Esophagus squamous epithelium (tissue), 5 donors: ENCODE data around the gene RNF187. TPM values are rescaled to one million over a fixed set of nuclear protein-coding genes. Genes with fewer than 3 reads are reported as not detected.

ENCODE experiments used
- DNase-seq: peaks from one replicate; lab custom pipeline; 2025; lab: John Stamatoyannopoulos, UW
- H3K27ac ChIP-seq, 4 donors: fragments of 200-600 bp; sonication (generic); one replicate each; pipeline ENCODE4 v1.5.1; 2016 to 2019; ENCODE audit warnings: mild to moderate bottlenecking in 1 of 4
- H3K27me3 ChIP-seq, 4 donors: fragments of 200-600 bp; sonication (generic); 1 replicate in 3 of 4; 2 replicates in 1 of 4; pipeline versions ENCODE4 v1.5.1 to v1.6.0; 2017 to 2021; ENCODE audit warnings: antibody characterized with exemption in 1 of 4
- H3K36me3 ChIP-seq, 3 donors: fragments of 200-600 bp; sonication (generic); one replicate each; pipeline ENCODE4 v1.5.1; 2016 to 2019
- H3K4me1 ChIP-seq, 3 donors: fragments of 200-600 bp; sonication (generic); one replicate each; pipeline ENCODE4 v1.5.1; 2017 to 2019
- H3K4me3 ChIP-seq, 4 donors: fragments of 200-600 bp; sonication (generic); 1 replicate in 3 of 4; 2 replicates in 1 of 4; pipeline ENCODE4 v1.5.1; 2016 to 2019; ENCODE audit warnings: mild to moderate bottlenecking in 2 of 4, moderate library complexity in 1 of 4
- H3K9me3 ChIP-seq, 3 donors: fragments of 200-600 bp; sonication (generic); one replicate each; pipeline ENCODE4 v1.5.1; 2016 to 2019
- CTCF ChIP-seq, 6 experiments: fragments of 450-650 bp in 4 of 6; fragments of 200-600 bp in 2 of 6; sonication (generic) in 2 of 6; IDR thresholded peaks; one replicate each; pipeline ENCODE4 v1.5.1; 2016 to 2019; ENCODE audit warnings: antibody characterized with exemption in 6 of 6, mild to moderate bottlenecking in 4 of 6, moderate library complexity in 4 of 6
- POLR2A ChIP-seq, 4 donors: fragments of 450-650 bp; IDR thresholded peaks; one replicate each; pipeline ENCODE4 v1.6.1; 2017; ENCODE audit warnings: antibody characterized with exemption in 4 of 4, mild to moderate bottlenecking in 4 of 4, moderate library complexity in 3 of 4
- WGBS, 2 donors: methylation state at CpG; one replicate each; pipeline ENCODE4 v1.1.5; 2018; 5-methylcytosine and 5-hydroxymethylcytosine counted together
- intact Hi-C: fragments of 100-400 bp; cut with DNase I; formaldehyde crosslinking; loops from one replicate; pipeline ENCODE4 v1.15.0; 2022
- total RNA-seq, 4 donors: library from RNA; depleted of rRNA; stranded (reverse); fragments of >200 nt; gene quantifications; one replicate each; pipeline ENCODE4 v1.1.0, GENCODE V29; 2016
- donor health status: DM: yes; HTN: yes; CAD: no.

RNF187 gene
- total RNA-seq, 4 donors from 2014 or later = 33.4 to 74.7 (median 60.0) TPM

GRCh38 chr1:228510803-228511413 lies 23.7 kb downstream of the RNF187 start:
- TF ChIP-seq POLR2A (IDR thresholded peaks at IDR 0.05) = no peak
- TF ChIP-seq CTCF (IDR thresholded peaks at IDR 0.05) = no peak
- no peaks in the 10 kb centered on the region for H3K9me3 ChIP-seq
- peaks cover 0 to 10% (median 0%) of the 10 kb centered on the region in 3 donors for H3K4me1 ChIP-seq
- no peaks in the 10 kb centered on the region for H3K36me3 ChIP-seq
- peaks cover 0 to 30% (median 0%) of the 10 kb centered on the region in 4 donors for H3K27me3 ChIP-seq
- H3K27ac ChIP-seq = no peak overlapping the region
- no peak overlapping the region for H3K4me3 ChIP-seq
- intact Hi-C loops = no loop called here
- no peak for DNase-seq
- 48 to 52% methylated on average over 3 of the region's 3 CpGs for WGBS, 2 donors

DNA sequence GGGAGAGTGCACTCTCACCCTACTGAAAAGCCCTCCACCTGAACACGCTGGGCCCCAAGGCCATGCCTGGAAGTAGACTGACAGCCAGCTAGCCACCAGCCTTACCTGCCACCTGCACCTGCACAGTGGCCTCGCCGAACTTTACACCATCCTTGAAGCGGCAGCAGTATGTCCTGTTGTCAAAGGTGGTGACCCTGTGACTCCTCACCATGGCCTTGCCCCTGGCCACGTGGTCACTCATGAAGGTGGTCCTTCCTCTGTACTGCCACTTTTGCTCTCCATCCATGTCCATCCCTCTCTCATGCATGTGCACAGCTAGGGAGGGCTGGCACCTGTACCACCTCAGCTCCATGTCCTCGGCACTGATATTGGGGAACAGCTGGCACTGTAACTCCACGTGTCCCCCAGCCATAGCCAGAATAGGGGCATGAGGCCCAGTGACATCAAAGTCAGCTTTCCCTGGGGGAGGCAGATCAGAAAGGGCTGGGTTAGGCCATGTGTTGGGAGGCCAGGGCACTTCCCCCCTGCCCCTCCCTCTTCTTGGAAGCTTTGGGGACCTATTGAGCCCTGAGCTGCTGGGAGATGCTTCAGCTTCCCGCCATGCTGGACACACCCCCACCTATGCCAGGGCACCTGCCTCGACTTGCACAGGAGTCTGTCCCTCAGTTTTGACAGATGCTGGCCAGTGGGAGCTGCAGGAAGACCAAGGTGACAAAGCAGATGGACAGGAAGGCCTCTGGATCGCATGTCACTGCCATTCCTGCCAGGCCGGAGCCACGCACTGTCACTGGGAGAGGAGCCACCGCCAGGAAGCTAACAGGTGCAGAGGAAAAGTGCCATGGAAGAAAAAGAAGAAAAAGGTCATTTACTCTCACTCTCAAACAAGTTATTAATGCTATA lies 24.6 kb downstream of the RNF187 start:
- no peaks in the 10 kb centered on the region for H3K9me3 ChIP-seq
- TF ChIP-seq CTCF (IDR thresholded peaks at IDR 0.05) (no peak), POLR2A (IDR thresholded peaks at IDR 0.05) (no peak)
- 88 to 91% methylated on average over 9 to 12 of the region's 13 CpGs for WGBS, 2 donors
- H3K36me3 ChIP-seq = no peaks in the 10 kb centered on the region
- H3K4me3 ChIP-seq = no peak overlapping the region
- peaks cover 0 to 35% (median 0%) of the 10 kb centered on the region in 4 donors for H3K27me3 ChIP-seq
- no peak overlapping the region for H3K27ac ChIP-seq
- H3K4me1 ChIP-seq = peaks cover 0 to 10% (median 0%) of the 10 kb centered on the region in 3 donors
- intact Hi-C loops = no loop called here
- DNase-seq = no peak

DNA sequence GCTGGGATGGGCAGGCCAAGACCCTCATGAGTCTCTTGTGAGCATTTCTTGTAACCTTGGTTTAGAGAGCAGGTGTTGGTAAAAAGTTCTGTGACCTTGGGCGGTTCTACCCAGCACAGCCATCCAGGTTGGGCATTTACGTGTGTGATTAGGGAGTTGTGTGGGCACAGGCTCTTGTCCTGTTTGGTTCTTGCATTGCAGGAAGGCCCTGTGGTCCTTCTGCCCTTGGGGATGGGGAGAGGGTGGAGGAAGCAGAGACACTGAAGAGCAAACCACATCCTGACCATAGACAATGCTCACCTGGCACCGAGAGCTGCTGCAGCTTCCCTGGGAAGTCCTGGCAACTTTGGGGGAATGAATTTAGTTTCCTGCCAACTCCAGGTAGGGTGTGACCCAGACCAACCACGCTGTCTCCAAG lies 25.6 kb downstream of the RNF187 start:
- H3K36me3 ChIP-seq = no peaks in the 10 kb centered on the region
- H3K4me3 ChIP-seq = no peak overlapping the region
- H3K4me1 ChIP-seq = peaks cover 0 to 10% (median 0%) of the 10 kb centered on the region in 3 donors
- no peak for DNase-seq
- TF ChIP-seq CTCF (IDR thresholded peaks at IDR 0.05) = no peak
- TF ChIP-seq POLR2A (IDR thresholded peaks at IDR 0.05) = no peak
- no peaks in the 10 kb centered on the region for H3K9me3 ChIP-seq
- intact Hi-C loops = no loop called here
- H3K27me3 ChIP-seq = peaks cover 0 to 41% (median 0%) of the 10 kb centered on the region in 4 donors
- H3K27ac ChIP-seq = no peak overlapping the region
- WGBS, 2 donors = 33 to 48% methylated on average over 1 to 2 of the region's 4 CpGs

DNA sequence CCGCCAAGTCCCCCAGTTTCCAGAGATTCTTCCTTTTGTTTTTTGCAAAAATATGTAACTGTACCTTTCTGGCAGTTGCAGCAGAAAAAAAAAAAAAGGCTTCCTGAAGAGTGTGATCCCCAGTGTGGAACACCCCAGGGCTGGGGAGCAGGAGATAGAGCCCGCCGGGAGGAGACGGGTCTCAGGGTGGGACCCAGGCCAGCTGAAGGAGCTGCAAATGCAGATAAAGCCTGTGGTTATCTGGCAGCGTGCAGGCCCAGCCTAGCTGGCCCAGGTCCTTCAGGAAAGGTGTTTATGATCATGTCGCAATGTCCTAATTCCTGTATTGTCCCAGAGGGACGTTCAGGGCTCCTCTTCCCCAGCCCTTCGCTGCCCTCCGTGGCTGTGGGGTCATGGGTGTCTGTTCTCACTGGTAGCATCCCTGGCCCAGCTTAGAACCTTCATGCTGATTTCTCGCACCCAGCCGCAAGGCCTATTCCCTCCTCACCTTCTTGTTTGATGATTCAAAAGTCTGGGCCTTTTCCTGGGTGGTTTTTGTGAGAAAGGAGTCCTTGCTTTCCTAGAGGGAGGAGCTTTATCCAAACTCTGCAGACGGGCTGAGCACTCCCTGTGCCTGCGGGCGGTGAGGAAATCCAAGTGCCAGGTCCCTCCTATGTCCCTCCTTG lies 26.2 kb downstream of the RNF187 start:
- H3K27me3 ChIP-seq = peaks cover 0 to 42% (median 0%) of the 10 kb centered on the region in 4 donors
- H3K9me3 ChIP-seq = no peaks in the 10 kb centered on the region
- DNase-seq = no peak
- peaks cover 0 to 10% (median 0%) of the 10 kb centered on the region in 3 donors for H3K4me1 ChIP-seq
- intact Hi-C loops = no loop called here
- no peak for TF ChIP-seq CTCF (IDR thresholded peaks at IDR 0.05)
- no peak for TF ChIP-seq POLR2A (IDR thresholded peaks at IDR 0.05)
- no peak overlapping the region for H3K4me3 ChIP-seq
- 39 to 43% methylated on average over 12 of the region's 14 CpGs for WGBS, 2 donors
- H3K27ac ChIP-seq = no peak overlapping the region
- H3K36me3 ChIP-seq = no peaks in the 10 kb centered on the region
